H1 (cell line): ENCODE measurements around the gene DENND5B. TPM values are rescaled to one million over a fixed set of nuclear protein-coding genes. Genes with fewer than 3 reads are reported as not detected.

Experiments used
- BCL11A ChIP-seq, 2 experiments: IDR thresholded peaks; one replicate each; pipeline ENCODE4 v1.6.1; 2011; ENCODE audit warnings: low read depth in 2 of 2, low read length in 2 of 2, mild to moderate bottlenecking in 2 of 2
- CHD7 ChIP-seq: fragments of 300-600 bp; sonication (generic); IDR thresholded peaks from 2 replicates; pipeline ENCODE4 v1.7.1; 2012; ENCODE audit warnings: low read length, moderate library complexity, mild to moderate bottlenecking, inconsistent platforms; ENCODE audit not compliant: insufficient replicate concordance
- KDM1A ChIP-seq: fragments of 200-600, 300-600 bp; sonication (generic); IDR thresholded peaks from 2 replicates; pipeline ENCODE4 v1.7.1; 2016; ENCODE audit warnings: mild to moderate bottlenecking, low read length, borderline replicate concordance
- SUZ12 ChIP-seq: fragments of 200-600 bp; sonication (generic); IDR thresholded peaks from 2 replicates; pipeline ENCODE4 v1.6.1; 2012; ENCODE audit warnings: mild to moderate bottlenecking, inconsistent platforms, low read length, moderate library complexity, mixed read lengths
- polyA plus RNA-seq, 7 experiments: library from polyadenylated mRNA; depleted of rRNA in 3 of 7; stranded (reverse) in 5 of 7; unstranded in 2 of 7; fragments of >200 nt in 5 of 7; fragments of 200-250 nt in 2 of 7; gene quantifications; 1 replicate in 5 of 7; 2 replicates in 1 of 7; 4 replicates in 1 of 7; pipeline versions ENCODE4 v1.2.1 to v1.2.3, GENCODE V29; 2011 to 2013; ENCODE audit warnings: missing spikeins in 2 of 7, mixed read lengths in 2 of 7
- total RNA-seq: library from RNA; stranded (reverse); fragmentation: NEBNext Ultra II Directional; extraction: Animal tissue kit (Norgen Biotek cat#: 25700); gene quantifications from 2 replicates; pipeline ENCODE4 v1.2.1, GENCODE V29; 2021

DENND5B gene
- total and polyA plus RNA-seq, 2 of the 8 experiments (the other 6 are each of a cell fraction or from before 2014, with no cell fraction given), result 13.4 to 20.2 TPM

DNA sequence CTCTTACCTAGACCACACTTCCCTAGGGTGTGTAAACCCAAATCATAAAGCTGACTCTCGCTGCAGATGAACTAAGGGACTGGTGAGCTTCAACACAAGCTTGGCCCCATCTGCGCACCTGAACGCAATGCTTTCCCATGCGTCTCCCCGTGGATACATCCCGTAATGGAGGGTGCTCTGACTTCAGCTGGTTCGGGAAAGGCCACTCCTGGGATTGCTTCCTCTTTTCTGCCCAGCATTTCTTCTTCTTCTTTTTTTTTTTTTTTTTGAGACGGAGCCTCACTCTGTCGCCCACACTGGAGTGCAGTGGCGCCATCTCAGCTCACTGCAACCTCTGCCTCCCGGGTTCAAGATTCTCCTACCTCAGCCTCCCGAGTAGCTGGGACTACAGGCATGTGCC lies 40.9 kb upstream of the DENND5B start (continued):
- TF ChIP-seq CHD7 (no peak), BCL11A (IDR thresholded peaks at IDR 0.05; ENCODE audit: low read depth in 2 of 2, low read length in 2 of 2) (no peak), SUZ12 (no peak), KDM1A (no peak)
- TF ChIP-seq, all 59 proteins: peak for 0
